Chondrocyte (in vitro differentiated cells): Measurements from ENCODE around the gene OR10H5. TPM values are rescaled to one million over a fixed set of nuclear protein-coding genes. Genes with fewer than 3 reads are reported as not detected.

Source experiments
- DNase-seq: peaks from one replicate; pipeline ENCODE4 v3.0.0; 2021; ENCODE audit warnings: mixed read lengths, low spot score
- H3K27ac Mint-ChIP-seq: one replicate; pipeline ENCODE4 v1.8.0; 2021; ENCODE audit warnings: mild to moderate bottlenecking, moderate library complexity, mixed read lengths; ENCODE audit not compliant: unreplicated experiment
- H3K27me3 Mint-ChIP-seq: 2 replicates; pipeline ENCODE4 v1.8.0; 2021; ENCODE audit warnings: low read depth, mixed read lengths
- H3K36me3 Mint-ChIP-seq: 2 replicates; pipeline ENCODE4 v1.8.0; 2021; ENCODE audit warnings: low read depth, mixed read lengths
- H3K4me1 Mint-ChIP-seq: 2 replicates; pipeline ENCODE4 v1.8.0; 2021; ENCODE audit warnings: low read depth, mild to moderate bottlenecking, mixed read lengths
- H3K4me3 Mint-ChIP-seq: one replicate; pipeline ENCODE4 v1.8.0; 2021; ENCODE audit warnings: mild to moderate bottlenecking, moderate library complexity, mixed read lengths; ENCODE audit not compliant: unreplicated experiment
- H3K9me3 Mint-ChIP-seq: 2 replicates; pipeline ENCODE4 v1.8.0; 2021; ENCODE audit warnings: low read depth, mixed read lengths
- long read RNA-seq: library from polyadenylated mRNA; stranded (forward); transcript quantifications from one replicate; pipeline ENCODE4 v2.0.0, GENCODE V29; 2021
- total RNA-seq: library from RNA; stranded (reverse); gene quantifications from 3 replicates; pipeline ENCODE4 v1.2.1, GENCODE V29; 2021
- TF ChIP-seq, protein P1 (sequence below): fragments of 200-600 bp; sonication (generic); IDR thresholded peaks from 2 replicates; pipeline ENCODE4 v1.5.0; 2021; ENCODE audit warnings: antibody characterized with exemption, mild to moderate bottlenecking, moderate library complexity

The OR10H5 gene, protein sequence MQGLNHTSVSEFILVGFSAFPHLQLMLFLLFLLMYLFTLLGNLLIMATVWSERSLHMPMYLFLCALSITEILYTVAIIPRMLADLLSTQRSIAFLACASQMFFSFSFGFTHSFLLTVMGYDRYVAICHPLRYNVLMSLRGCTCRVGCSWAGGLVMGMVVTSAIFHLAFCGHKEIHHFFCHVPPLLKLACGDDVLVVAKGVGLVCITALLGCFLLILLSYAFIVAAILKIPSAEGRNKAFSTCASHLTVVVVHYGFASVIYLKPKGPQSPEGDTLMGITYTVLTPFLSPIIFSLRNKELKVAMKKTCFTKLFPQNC
- total RNA-seq: not detected in 3 replicates
- long read RNA-seq: 0 reads

DNA sequence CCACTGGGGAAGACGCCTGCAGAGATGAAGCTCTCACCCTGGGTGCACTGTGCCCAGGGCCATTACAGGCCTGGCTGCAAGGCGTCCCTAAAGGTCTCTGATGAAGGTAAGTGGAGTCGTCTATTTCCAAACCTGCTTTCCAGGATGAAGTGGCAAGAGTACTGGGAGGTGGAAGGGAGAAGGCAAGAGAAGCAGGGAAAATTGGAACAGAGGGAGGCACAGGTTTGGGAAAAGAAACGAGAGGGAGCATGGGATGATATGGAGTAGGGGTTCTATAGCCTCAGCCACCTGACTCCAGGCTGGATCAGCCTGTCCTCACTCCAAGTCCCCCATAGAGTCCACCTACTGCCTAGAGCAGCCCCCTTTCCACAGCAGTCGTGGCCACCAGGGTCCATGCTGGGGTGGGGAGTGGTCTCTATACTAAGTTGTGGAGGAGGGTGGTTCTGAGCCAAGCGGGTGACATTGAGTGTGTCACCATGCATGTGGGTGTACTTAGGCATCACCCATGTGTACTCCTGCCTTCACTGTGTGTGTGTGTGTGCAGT is at the start of gene OR10H5:
OR10H5 (plus strand) TSS at position 51 of the 545 bp plus-strand sequence. CDS start 6,388 bp downstream, outside the sequence.
- H3K9me3 Mint-ChIP-seq: peaks cover 7% of the 10 kb centered on the region
- no peak within 1 kb of the TSS for H3K27ac Mint-ChIP-seq
- no peaks in the 10 kb centered on the region for H3K27me3 Mint-ChIP-seq
- no peaks in the 10 kb centered on the region for H3K4me1 Mint-ChIP-seq
- DNase-seq: no peak
- TF ChIP-seq, protein P1, sequence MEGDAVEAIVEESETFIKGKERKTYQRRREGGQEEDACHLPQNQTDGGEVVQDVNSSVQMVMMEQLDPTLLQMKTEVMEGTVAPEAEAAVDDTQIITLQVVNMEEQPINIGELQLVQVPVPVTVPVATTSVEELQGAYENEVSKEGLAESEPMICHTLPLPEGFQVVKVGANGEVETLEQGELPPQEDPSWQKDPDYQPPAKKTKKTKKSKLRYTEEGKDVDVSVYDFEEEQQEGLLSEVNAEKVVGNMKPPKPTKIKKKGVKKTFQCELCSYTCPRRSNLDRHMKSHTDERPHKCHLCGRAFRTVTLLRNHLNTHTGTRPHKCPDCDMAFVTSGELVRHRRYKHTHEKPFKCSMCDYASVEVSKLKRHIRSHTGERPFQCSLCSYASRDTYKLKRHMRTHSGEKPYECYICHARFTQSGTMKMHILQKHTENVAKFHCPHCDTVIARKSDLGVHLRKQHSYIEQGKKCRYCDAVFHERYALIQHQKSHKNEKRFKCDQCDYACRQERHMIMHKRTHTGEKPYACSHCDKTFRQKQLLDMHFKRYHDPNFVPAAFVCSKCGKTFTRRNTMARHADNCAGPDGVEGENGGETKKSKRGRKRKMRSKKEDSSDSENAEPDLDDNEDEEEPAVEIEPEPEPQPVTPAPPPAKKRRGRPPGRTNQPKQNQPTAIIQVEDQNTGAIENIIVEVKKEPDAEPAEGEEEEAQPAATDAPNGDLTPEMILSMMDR: no peak
- H3K36me3 Mint-ChIP-seq: no peaks in the 10 kb centered on the region
- no peak within 1 kb of the TSS for H3K4me3 Mint-ChIP-seq

DNA sequence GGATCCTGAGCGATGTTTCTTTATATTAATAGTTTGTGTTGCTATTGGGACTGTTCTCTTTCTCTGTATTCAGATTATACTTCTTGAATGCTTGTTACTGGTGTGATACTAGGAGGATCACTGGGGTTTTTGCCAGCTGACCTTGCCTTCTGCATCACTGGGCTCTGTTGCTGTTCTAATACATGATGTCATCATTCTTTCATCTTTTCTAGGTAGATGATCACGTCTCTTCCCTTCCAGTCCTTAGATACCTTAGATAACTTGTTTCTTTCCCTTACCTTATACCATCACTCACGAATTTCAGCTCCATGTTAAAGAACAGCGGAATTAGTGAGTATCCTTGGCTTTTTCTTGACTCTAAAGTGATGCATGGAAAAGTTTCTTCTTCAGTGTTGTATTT is 49.7 kb upstream of the OR10H5 start, which contains the start of gene OR10H3:
OR10H3 (plus strand) TSS at position 264 of the 400 bp plus-strand sequence. CDS start 3,408 bp downstream, outside the sequence.
- peaks cover 2% of the 10 kb centered on the region for H3K27me3 Mint-ChIP-seq
- H3K27ac Mint-ChIP-seq: no peak within 1 kb of the TSS
- H3K4me1 Mint-ChIP-seq: no peaks in the 10 kb centered on the region
- no peak within 1 kb of the TSS for H3K4me3 Mint-ChIP-seq
- H3K36me3 Mint-ChIP-seq: no peaks in the 10 kb centered on the region
- no peak for DNase-seq
- TF ChIP-seq, protein P1: no peak
- H3K9me3 Mint-ChIP-seq: peaks cover 25% of the 10 kb centered on the region

DNA sequence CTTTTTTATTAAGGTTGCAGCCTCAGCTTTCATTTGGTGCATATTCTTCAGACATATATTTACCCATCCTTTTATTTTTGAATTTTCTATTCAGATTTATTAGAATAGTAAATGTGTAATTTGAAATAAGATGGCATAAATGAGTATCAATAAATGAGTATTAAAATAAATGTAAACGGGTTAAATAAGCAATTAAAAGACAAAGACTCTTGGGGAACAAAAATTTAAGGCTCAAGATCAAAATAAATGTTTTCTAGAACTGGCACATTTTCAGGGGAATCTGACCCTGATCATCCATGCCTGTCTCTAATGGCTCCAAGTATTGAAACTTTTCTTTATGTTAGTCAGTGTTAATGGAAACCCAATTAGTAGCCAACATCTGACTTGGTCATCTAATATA is 46.7 kb upstream of the OR10H5 start:
- DNase-seq: no peak
- TF ChIP-seq, protein P1: no peak
- H3K27me3 Mint-ChIP-seq: no peaks in the 10 kb centered on the region
- H3K27ac Mint-ChIP-seq: no peak overlapping the region
- no peaks in the 10 kb centered on the region for H3K36me3 Mint-ChIP-seq
- no peaks in the 10 kb centered on the region for H3K4me1 Mint-ChIP-seq
- H3K9me3 Mint-ChIP-seq: peaks cover 28% of the 10 kb centered on the region
- H3K4me3 Mint-ChIP-seq: no peak overlapping the region

DNA sequence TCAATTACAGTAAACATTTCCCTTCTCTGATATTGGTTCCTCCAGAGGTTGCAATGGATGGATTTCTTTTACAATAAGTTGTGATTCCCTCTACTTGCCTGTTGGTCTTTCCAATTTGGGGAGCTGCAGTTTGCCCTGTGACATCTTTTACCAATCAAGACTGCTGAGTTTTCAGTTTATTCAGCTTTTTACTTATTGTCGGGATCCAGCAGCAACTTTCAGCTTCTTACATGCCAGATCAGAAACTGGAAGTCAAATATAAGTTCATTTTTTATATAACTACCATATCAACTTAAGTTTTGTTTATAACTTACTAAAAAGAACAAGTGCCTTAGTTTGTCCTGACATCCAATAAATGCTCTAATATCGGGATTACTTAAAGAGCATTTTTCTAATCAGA is 39.2 kb upstream of the OR10H5 start:
- no peak for DNase-seq
- peaks cover 9% of the 10 kb centered on the region for H3K9me3 Mint-ChIP-seq
- no peak overlapping the region for H3K4me3 Mint-ChIP-seq
- TF ChIP-seq, protein P1: no peak
- no peaks in the 10 kb centered on the region for H3K36me3 Mint-ChIP-seq
- no peak overlapping the region for H3K27ac Mint-ChIP-seq
- no peaks in the 10 kb centered on the region for H3K4me1 Mint-ChIP-seq
- no peaks in the 10 kb centered on the region for H3K27me3 Mint-ChIP-seq

DNA sequence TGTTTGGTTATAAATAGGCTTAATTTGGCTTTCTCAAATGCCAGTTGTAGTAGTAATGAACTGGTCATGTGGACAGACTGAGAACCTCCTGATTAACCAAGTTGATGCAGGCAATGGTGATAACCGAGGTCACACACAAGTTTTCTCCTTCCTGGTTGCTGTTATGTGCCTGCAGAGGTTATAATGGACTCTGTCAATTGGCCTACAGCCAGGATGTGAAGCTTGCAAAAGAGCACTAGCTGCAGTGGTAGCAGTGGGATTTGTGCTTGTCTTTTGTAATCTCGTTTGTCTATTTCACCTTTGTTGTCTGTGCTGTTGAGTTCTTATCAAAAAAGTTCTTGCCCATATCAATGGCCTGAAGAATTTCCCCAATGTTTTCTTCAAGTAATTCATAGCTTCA is 29.1 kb upstream of the OR10H5 start:
- TF ChIP-seq, protein P1: no peak
- H3K27ac Mint-ChIP-seq: no peak overlapping the region
- DNase-seq: no peak
- no peaks in the 10 kb centered on the region for H3K4me1 Mint-ChIP-seq
- no peaks in the 10 kb centered on the region for H3K36me3 Mint-ChIP-seq
- no peaks in the 10 kb centered on the region for H3K27me3 Mint-ChIP-seq
- no peak overlapping the region for H3K4me3 Mint-ChIP-seq
- peaks cover 17% of the 10 kb centered on the region for H3K9me3 Mint-ChIP-seq
